Measurements from ENCODE around the gene ITGB2.

- TF ChIP-seq SIN3A (IDR thresholded peaks at IDR 0.05; ENCODE audit: borderline replicate concordance, insufficient read depth, low read length) (no peak), POLR2AphosphoS5 (IDR thresholded peaks at IDR 0.05; ENCODE audit: low read depth, low read length) (no peak), REST (IDR thresholded peaks at IDR 0.05; ENCODE audit: insufficient read depth in 1 of 2, low read depth in 2 of 2, low read length in 2 of 2) (no peak), FOXP2 (optimal IDR thresholded peaks at IDR 0.05; ENCODE audit: borderline replicate concordance, extremely low read depth, extremely low read length, insufficient read depth) (no peak), TAF1 (IDR thresholded peaks at IDR 0.05; ENCODE audit: borderline replicate concordance, insufficient read depth, low read length) (no peak)
Observed at GRCh38 chr21:44960141-44961092, 39.7 kb upstream of the ITGB2 start.

All from PFSK-1 (cell line).